LHCN-M2 (cell line): ENCODE measurements around the gene RNF182. TPM values are rescaled to one million over a fixed set of nuclear protein-coding genes. Genes with fewer than 3 reads are reported as not detected.

Experiments
- total RNA-seq: library from RNA; depleted of rRNA; stranded (reverse); fragments of >200 nt; gene quantifications from 2 replicates; pipeline ENCODE4 v1.2.3, GENCODE V29; 2014; rRNA removed

RNF182 gene
- total RNA-seq, 1 experiment from 2014 or later, result 2.1 TPM

Other genes with a start within 250 kb of the RNF182 start
- gene RANBP9, start 213.1 kb upstream of the RNF182 start, total RNA-seq, result 25.5 and 35.9 TPM in 2 replicates
- gene MCUR1, start 110.4 kb upstream of the RNF182 start, total RNA-seq, result 15.0 and 16.8 TPM in 2 replicates
- gene CD83, start 192.8 kb downstream of the RNF182 start, total RNA-seq, result 0.38 and 0.57 TPM in 2 replicates